OCI-LY7 (cell line): ENCODE results near the gene PIP5K1C. TPM values are rescaled to one million over a fixed set of nuclear protein-coding genes. Genes with fewer than 3 reads are reported as not detected.

Source experiments
- BruUV-seq: library from RNA; stranded (reverse); fragments of 400-500 nt; replicated peaks from 2 replicates; lab custom pipeline; 2021; lab: Mats Ljungman, UMichigan
- CTCF ChIA-PET: fragments of 300-600 bp; sonication (Branson Sonifier 250); formaldehyde crosslinking; loops from one replicate; lab custom pipeline; 2022; ENCODE audit warnings: antibody characterized with exemption; ENCODE audit not compliant: unreplicated experiment; lab: Charles Lee
- POLR2A ChIA-PET: fragments of 300-600 bp; sonication (Branson Sonifier 250); formaldehyde crosslinking; loops from one replicate; lab custom pipeline; 2022; ENCODE audit warnings: antibody characterized with exemption; lab: Charles Lee
- DNase-seq: peaks from one replicate; pipeline ENCODE4 v3.0.0-alpha.2; 2015; ENCODE audit warnings: low spot score
- H2AFZ ChIP-seq: fragments of 200-600 bp; sonication (generic), shearing (Covaris generic); 2 replicates; pipeline ENCODE4 v1.6.1; 2014; ENCODE audit warnings: mild to moderate bottlenecking, antibody characterized with exemption, low read length, moderate library complexity
- H3K27ac ChIP-seq: fragments of 200-600 bp; sonication (generic); 2 replicates; pipeline ENCODE4 v1.5.1; 2014; ENCODE audit warnings: mixed run types, low read depth, mild to moderate bottlenecking, moderate library complexity, low read length, inconsistent platforms; ENCODE audit not compliant: poor library complexity, severe bottlenecking
- H3K36me3 ChIP-seq: fragments of 200-600 bp; sonication (generic); 2 replicates; pipeline ENCODE4 v1.6.1; 2014; ENCODE audit warnings: mild to moderate bottlenecking, antibody characterized with exemption, low read length, moderate library complexity, mixed read lengths; ENCODE audit not compliant: insufficient read depth
- H3K4me1 ChIP-seq: fragments of 200-600 bp; sonication (generic); 2 replicates; pipeline ENCODE4 v1.5.1; 2014; ENCODE audit warnings: mild to moderate bottlenecking, low read length; ENCODE audit not compliant: insufficient read depth, poor library complexity, severe bottlenecking
- H3K4me2 ChIP-seq: fragments of 200-600 bp; sonication (generic); 2 replicates; pipeline ENCODE4 v1.6.1; 2014; ENCODE audit warnings: mild to moderate bottlenecking, low read length
- H3K4me3 ChIP-seq: fragments of 200-600 bp; sonication (generic); 2 replicates; pipeline ENCODE4 v1.5.1; 2014; ENCODE audit warnings: mild to moderate bottlenecking, low read depth, low read length; ENCODE audit not compliant: poor library complexity, severe bottlenecking
- H3K79me2 ChIP-seq: fragments of 200-600 bp; sonication (generic); 2 replicates; pipeline ENCODE4 v1.6.1; 2016; ENCODE audit warnings: low read depth, mild to moderate bottlenecking, low read length, moderate library complexity, mixed read lengths; ENCODE audit not compliant: insufficient read depth
- H3K9me2 ChIP-seq: fragments of 200-600 bp; sonication (generic); 2 replicates; pipeline ENCODE4 v1.6.1; 2016; ENCODE audit warnings: mild to moderate bottlenecking, low read length, mixed read lengths; ENCODE audit not compliant: insufficient read depth
- H3K9me3 ChIP-seq: fragments of 200-600 bp; sonication (generic); 2 replicates; pipeline ENCODE4 v1.6.1; 2014; ENCODE audit warnings: mild to moderate bottlenecking, mixed run types, low read length, mixed read lengths
- H4K20me1 ChIP-seq: fragments of 200-600 bp; sonication (generic); 2 replicates; pipeline ENCODE4 v1.6.1; 2014; ENCODE audit warnings: mild to moderate bottlenecking, antibody characterized with exemption, low read length, moderate library complexity, mixed read lengths; ENCODE audit not compliant: insufficient read depth
- EZH2phosphoT487 ChIP-seq: fragments of 200-600 bp; sonication (generic); IDR thresholded peaks from 2 replicates; pipeline ENCODE4 v1.6.1; 2018; ENCODE audit warnings: low read depth, borderline replicate concordance, mild to moderate bottlenecking, mixed run types, antibody characterized with exemption, low read length, moderate library complexity, mixed read lengths
- intact Hi-C: fragments of 100-400 bp; cut with micrococcal nuclease; formaldehyde crosslinking; loops from one replicate; pipeline ENCODE4 v1.10.0; 2022; ENCODE audit not compliant: unreplicated experiment
- total RNA-seq, 2 experiments: library from RNA; depleted of rRNA in 1 of 2; stranded (reverse); fragments of >200 nt in 1 of 2; shearing (Covaris generic) in 1 of 2; gene quantifications; 2 replicates each; pipeline ENCODE4 v1.2.3, GENCODE V29; 2014 to 2022
- TF ChIP-seq, protein P1 (sequence below): fragments of 200-600 bp; sonication (generic); conservative IDR thresholded peaks from 2 replicates; pipeline ENCODE4 v1.5.1; 2014; ENCODE audit warnings: mild to moderate bottlenecking, antibody characterized with exemption, low read length, moderate library complexity, mixed read lengths

The PIP5K1C gene
- total RNA-seq, 2 experiments from 2014 or later: 7.6 to 15.1 TPM

GRCh38 chr19:3612330-3612729, 87.9 kb downstream of the PIP5K1C start:
- ChIA-PET CTCF (no interaction called here), POLR2A (no interaction called here)
- Histone ChIP-seq H3K9me2 (no peaks in the 10 kb centered on the region), H3K4me2 (no peak overlapping the region), H3K4me1 (peaks cover 7% of the 10 kb centered on the region), H3K4me3 (no peak overlapping the region), H2AFZ (no peak overlapping the region), H3K36me3 (peaks cover 26% of the 10 kb centered on the region), H3K79me2 (no peaks in the 10 kb centered on the region), H4K20me1 (no peaks in the 10 kb centered on the region), H3K27ac (no peak overlapping the region), H3K9me3 (no peaks in the 10 kb centered on the region)
- no peak for TF ChIP-seq EZH2phosphoT487
- TF ChIP-seq, protein P1, sequence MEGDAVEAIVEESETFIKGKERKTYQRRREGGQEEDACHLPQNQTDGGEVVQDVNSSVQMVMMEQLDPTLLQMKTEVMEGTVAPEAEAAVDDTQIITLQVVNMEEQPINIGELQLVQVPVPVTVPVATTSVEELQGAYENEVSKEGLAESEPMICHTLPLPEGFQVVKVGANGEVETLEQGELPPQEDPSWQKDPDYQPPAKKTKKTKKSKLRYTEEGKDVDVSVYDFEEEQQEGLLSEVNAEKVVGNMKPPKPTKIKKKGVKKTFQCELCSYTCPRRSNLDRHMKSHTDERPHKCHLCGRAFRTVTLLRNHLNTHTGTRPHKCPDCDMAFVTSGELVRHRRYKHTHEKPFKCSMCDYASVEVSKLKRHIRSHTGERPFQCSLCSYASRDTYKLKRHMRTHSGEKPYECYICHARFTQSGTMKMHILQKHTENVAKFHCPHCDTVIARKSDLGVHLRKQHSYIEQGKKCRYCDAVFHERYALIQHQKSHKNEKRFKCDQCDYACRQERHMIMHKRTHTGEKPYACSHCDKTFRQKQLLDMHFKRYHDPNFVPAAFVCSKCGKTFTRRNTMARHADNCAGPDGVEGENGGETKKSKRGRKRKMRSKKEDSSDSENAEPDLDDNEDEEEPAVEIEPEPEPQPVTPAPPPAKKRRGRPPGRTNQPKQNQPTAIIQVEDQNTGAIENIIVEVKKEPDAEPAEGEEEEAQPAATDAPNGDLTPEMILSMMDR: no peak
- no peak for DNase-seq
- no TSS peak for BruUV-seq
- intact Hi-C loops: no loop called here

- H3K9me3 ChIP-seq: no peaks in the 10 kb centered on the region
- H3K79me2 ChIP-seq: no peaks in the 10 kb centered on the region
- H3K36me3 ChIP-seq: peaks cover 26% of the 10 kb centered on the region
- no TSS peak for BruUV-seq
- H2AFZ ChIP-seq: no peak overlapping the region
- intact Hi-C loops: no loop called here
- ChIA-PET CTCF (no interaction called here), POLR2A (no interaction called here)
- no peaks in the 10 kb centered on the region for H3K9me2 ChIP-seq
- no peak overlapping the region for H3K4me3 ChIP-seq
- H3K4me2 ChIP-seq: no peak overlapping the region
- H3K4me1 ChIP-seq: peaks cover 7% of the 10 kb centered on the region
- no peak for DNase-seq
- H4K20me1 ChIP-seq: no peaks in the 10 kb centered on the region
- no peak overlapping the region for H3K27ac ChIP-seq
- TF ChIP-seq EZH2phosphoT487: no peak
- TF ChIP-seq, protein P1: no peak
These were observed 88.4 kb downstream of the PIP5K1C start for GRCh38 chr19:3611841-3612240.

DNA sequence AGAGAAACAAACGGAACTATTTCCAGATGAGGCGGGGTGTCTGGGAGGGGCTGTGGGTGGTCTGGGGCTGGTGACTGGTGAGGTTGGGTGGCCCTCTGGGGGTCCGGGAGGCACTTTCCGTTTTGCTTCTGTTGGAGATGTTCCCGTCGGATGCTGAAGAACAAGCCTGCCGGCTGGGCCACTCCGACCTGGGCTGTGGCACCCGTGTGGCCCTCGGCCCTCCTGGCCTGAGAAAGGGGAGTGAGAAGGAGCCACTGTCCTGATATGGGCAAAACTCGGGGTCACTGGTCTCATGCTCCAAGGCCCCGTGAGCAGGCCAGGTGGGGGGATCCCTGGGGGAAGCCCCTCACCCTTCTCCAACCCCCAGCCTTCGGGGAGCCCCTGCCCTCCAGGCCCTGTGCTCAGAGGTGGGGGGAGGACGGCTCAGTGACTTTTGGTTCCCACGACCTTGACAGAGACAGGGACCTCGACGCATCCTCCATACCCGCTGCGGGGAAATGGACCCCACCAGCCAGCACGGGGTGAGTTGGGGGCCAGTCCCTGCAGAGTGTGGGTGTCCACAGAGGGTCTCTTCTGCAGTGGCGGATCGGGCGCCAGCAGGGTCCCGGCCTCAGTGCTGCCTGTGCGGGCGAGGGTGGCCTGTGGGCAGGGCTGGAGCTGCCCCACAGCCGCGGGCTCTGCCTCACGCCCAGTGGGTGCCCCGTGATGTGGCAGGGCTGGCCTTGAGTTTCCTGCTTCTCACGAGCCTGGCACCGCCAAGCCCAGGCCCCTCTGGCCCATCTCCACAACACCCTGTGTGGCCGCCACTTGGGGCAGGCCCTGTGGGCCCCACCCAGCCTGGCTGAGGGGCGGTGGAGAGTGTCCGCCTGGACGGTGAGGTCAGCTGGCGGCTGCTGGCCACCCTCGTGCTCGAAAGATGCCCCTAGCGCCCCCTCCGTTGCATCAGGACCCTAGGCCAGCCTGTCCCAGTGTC, 89.2 kb downstream of the PIP5K1C start:
- peaks cover 26% of the 10 kb centered on the region for H3K36me3 ChIP-seq
- H3K4me3 ChIP-seq: no peak overlapping the region
- no peak overlapping the region for H3K27ac ChIP-seq
- H3K4me1 ChIP-seq: peaks cover 11% of the 10 kb centered on the region
- no peak for DNase-seq
- intact Hi-C loops: no loop called here
- no peaks in the 10 kb centered on the region for H3K79me2 ChIP-seq
- no TSS peak for BruUV-seq
- TF ChIP-seq EZH2phosphoT487: no peak
- TF ChIP-seq, protein P1: no peak
- H4K20me1 ChIP-seq: no peaks in the 10 kb centered on the region
- ChIA-PET CTCF (no interaction called here), POLR2A (no interaction called here)
- no peaks in the 10 kb centered on the region for H3K9me2 ChIP-seq
- H2AFZ ChIP-seq: no peak overlapping the region
- no peaks in the 10 kb centered on the region for H3K9me3 ChIP-seq
- no peak overlapping the region for H3K4me2 ChIP-seq
